ENCODE measurements around the gene ZNF627.

- TF ChIP-seq CTCF (IDR thresholded peaks at IDR 0.05; ENCODE audit: borderline replicate concordance, extremely low read depth, low read length, poor library complexity, severe bottlenecking) (no peak), EZH2 (IDR thresholded peaks at IDR 0.05; ENCODE audit: borderline replicate concordance, low read depth, low read length, severe bottlenecking) (no peak)
Measured at GRCh38 chr19:11555246-11555645, 42.0 kb upstream of the ZNF627 start.

All from DND-41 (cell line).